Measurements from ENCODE around the gene OPRM1.

GRCh38 chr6:154276810-154277628 lies 238.0 kb downstream of the OPRM1 start:
- TF ChIP-seq POLR2AphosphoS5 (IDR thresholded peaks at IDR 0.05; ENCODE audit: low read depth, low read length) (no peak), REST (IDR thresholded peaks at IDR 0.05; ENCODE audit: insufficient read depth in 1 of 2, low read depth in 2 of 2, low read length in 1 of 2) (no peak), SIN3A (IDR thresholded peaks at IDR 0.05; ENCODE audit: borderline replicate concordance, insufficient read depth, low read depth, low read length) (no peak)
- TF ChIP-seq, protein P1, sequence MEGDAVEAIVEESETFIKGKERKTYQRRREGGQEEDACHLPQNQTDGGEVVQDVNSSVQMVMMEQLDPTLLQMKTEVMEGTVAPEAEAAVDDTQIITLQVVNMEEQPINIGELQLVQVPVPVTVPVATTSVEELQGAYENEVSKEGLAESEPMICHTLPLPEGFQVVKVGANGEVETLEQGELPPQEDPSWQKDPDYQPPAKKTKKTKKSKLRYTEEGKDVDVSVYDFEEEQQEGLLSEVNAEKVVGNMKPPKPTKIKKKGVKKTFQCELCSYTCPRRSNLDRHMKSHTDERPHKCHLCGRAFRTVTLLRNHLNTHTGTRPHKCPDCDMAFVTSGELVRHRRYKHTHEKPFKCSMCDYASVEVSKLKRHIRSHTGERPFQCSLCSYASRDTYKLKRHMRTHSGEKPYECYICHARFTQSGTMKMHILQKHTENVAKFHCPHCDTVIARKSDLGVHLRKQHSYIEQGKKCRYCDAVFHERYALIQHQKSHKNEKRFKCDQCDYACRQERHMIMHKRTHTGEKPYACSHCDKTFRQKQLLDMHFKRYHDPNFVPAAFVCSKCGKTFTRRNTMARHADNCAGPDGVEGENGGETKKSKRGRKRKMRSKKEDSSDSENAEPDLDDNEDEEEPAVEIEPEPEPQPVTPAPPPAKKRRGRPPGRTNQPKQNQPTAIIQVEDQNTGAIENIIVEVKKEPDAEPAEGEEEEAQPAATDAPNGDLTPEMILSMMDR (IDR thresholded peaks at IDR 0.05): peak; percentile 69; the same call in 1 of the 2 replicates
